ENCODE measurements around the gene NCDN. TPM values are rescaled to one million over a fixed set of nuclear protein-coding genes. Genes with fewer than 3 reads are reported as not detected.

The NCDN gene
- total RNA-seq, 1 donor from 2014 or later, result 20.2 TPM

GRCh38 chr1:35557118-35557610 lies 435 bp upstream of the NCDN start, which contains the start of gene KIAA0319L:
TSS of gene KIAA0319L (minus strand) at chr1:35557403. CDS start at chr1:35554491, 2,912 bp downstream.
- DNase-seq (peak; percentile 92), ATAC-seq (peak; percentile 91 to 92)
- Histone ChIP-seq H3K27me3 (ENCODE audit: low read depth) (no peaks in the 10 kb centered on the region), H3K4me1 (peaks cover 52% of the 10 kb centered on the region), H3K27ac (peak within 1 kb of the TSS; percentile 96), H3K36me3 (peaks cover 17% of the 10 kb centered on the region), H3K9me3 (no peaks in the 10 kb centered on the region), H3K4me3 (peak within 1 kb of the TSS; percentile 85)
- TF ChIP-seq, protein P1, sequence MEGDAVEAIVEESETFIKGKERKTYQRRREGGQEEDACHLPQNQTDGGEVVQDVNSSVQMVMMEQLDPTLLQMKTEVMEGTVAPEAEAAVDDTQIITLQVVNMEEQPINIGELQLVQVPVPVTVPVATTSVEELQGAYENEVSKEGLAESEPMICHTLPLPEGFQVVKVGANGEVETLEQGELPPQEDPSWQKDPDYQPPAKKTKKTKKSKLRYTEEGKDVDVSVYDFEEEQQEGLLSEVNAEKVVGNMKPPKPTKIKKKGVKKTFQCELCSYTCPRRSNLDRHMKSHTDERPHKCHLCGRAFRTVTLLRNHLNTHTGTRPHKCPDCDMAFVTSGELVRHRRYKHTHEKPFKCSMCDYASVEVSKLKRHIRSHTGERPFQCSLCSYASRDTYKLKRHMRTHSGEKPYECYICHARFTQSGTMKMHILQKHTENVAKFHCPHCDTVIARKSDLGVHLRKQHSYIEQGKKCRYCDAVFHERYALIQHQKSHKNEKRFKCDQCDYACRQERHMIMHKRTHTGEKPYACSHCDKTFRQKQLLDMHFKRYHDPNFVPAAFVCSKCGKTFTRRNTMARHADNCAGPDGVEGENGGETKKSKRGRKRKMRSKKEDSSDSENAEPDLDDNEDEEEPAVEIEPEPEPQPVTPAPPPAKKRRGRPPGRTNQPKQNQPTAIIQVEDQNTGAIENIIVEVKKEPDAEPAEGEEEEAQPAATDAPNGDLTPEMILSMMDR (IDR thresholded peaks at IDR 0.05), result no peak
- intact Hi-C loops (cut with DNase I), result loop anchor here (10.0 kb wide), 1 partner anchor 102 kb away; no protein-coding TSS in a partner anchor

DNA sequence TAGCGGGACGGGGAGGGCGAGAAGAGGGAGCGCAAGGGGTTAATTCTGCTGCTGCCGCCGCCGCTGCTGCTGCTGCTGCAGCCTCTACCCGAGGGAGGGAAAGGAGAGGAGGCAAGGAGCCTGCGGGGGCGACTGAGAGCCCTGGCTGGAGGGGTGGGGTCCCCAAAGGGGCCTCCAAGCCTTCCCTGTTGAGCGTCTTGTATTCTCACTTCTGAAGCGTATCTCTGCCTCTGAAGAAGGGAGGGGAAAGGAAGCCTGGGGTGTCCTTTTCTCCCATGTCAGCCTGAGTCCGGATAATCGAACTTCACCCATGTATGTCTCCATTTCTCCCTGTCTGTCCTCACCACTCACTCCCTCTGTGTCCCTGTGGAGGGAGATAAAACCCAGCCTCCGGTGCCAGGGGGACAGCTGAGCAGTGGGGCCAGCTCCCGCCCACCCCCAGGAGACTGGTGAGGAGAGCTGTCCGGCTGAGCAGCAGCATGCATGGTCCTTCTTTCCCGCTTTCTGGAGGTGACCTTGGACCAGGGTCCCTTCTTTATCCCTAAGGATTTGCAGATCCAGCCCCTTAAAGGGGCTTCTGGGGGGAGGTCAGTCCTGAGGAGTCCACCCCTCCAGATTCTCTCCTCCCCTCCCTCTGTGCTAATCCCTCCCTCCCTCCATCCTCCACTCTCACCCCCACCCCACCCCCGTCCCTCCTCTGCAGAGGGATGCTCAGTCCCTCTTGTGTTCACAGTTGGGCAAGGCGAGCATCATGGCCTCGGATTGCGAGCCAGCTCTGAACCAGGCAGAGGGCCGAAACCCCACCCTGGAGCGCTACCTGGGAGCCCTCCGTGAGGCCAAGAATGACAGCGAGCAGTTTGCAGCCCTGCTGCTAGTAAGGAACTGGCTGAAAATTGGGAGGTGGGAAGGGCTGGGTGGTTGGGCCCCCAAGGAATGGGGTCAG lies 1.0 kb downstream of the NCDN start:
- intact Hi-C loops (cut with DNase I), result loop anchor here (10.0 kb wide), 1 partner anchor 104 kb away; no protein-coding TSS in a partner anchor

GRCh38 chr1:35559317-35559944 lies 1.8 kb downstream of the NCDN start:
- H3K4me3 ChIP-seq, result no peak overlapping the region
- H3K36me3 ChIP-seq, result peaks cover 14% of the 10 kb centered on the region
- H3K4me1 ChIP-seq, result peaks cover 35% of the 10 kb centered on the region
- DNase-seq, result no peak
- H3K9me3 ChIP-seq, result no peaks in the 10 kb centered on the region
- TF ChIP-seq, protein P1 (IDR thresholded peaks at IDR 0.05), result no peak
- no peaks in the 10 kb centered on the region for H3K27me3 ChIP-seq (ENCODE audit: low read depth)
- intact Hi-C loops (cut with DNase I), result loop anchor here (10.0 kb wide), 1 partner anchor 105 kb away; no protein-coding TSS in a partner anchor
- no peak for ATAC-seq
- no peak overlapping the region for H3K27ac ChIP-seq

More for the DNA sequence above, 1.0 kb downstream of the NCDN start:
- Histone ChIP-seq H3K27ac (peak overlapping the region; percentile 96), H3K4me3 (peak overlapping the region; percentile 85), H3K36me3 (peaks cover 9% of the 10 kb centered on the region), H3K9me3 (no peaks in the 10 kb centered on the region), H3K4me1 (peaks cover 43% of the 10 kb centered on the region), H3K27me3 (ENCODE audit: low read depth) (no peaks in the 10 kb centered on the region)
- TF ChIP-seq, protein P1 (IDR thresholded peaks at IDR 0.05), result no peak
- DNase-seq (no peak), ATAC-seq (no peak)

GRCh38 chr1:35560256-35561225 lies 2.9 kb downstream of the NCDN start:
- Histone ChIP-seq H3K27ac (no peak overlapping the region), H3K36me3 (peaks cover 21% of the 10 kb centered on the region), H3K9me3 (no peaks in the 10 kb centered on the region), H3K27me3 (ENCODE audit: low read depth) (no peaks in the 10 kb centered on the region), H3K4me1 (peaks cover 24% of the 10 kb centered on the region), H3K4me3 (no peak overlapping the region)
- DNase-seq (peak; percentile 57), ATAC-seq (no peak)
- intact Hi-C loops (cut with DNase I), result loop anchor here (10.0 kb wide), 1 partner anchor 164 kb away; no protein-coding TSS in a partner anchor
- TF ChIP-seq, protein P1 (IDR thresholded peaks at IDR 0.05), result no peak
